ENCODE data around the gene TLK2. TPM values are rescaled to one million over a fixed set of nuclear protein-coding genes. Genes with fewer than 3 reads are reported as not detected.
"Not testable (repeated sequence)": the region's sequence is repeated elsewhere in the genome, so short reads cannot be mapped to it uniquely, and the experiment has no call there.

Gene TLK2
- total RNA-seq, 4 donors from 2014 or later, result 30.3 to 66.0 (median 38.7) TPM

DNA sequence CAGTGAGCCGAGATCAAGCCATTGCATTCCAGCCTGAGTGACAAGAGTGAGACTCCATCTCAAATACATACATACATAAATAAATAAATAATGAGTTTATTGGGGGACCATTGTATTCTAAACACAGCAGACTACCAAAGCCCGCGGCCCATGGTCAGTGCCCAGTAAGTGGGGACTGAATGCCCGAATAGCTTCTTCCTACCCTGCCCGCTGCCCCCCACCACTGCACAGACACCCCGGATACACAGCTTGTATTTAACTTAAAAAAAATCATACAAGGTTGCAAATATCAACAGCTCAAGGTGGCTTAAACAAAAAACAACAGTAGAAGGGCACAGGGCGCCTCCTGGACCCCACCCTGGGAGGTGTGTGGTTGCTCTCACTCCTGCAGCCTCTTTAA lies 22.6 kb upstream of the TLK2 start:
- Histone ChIP-seq H3K36me3 (peaks cover 0 to 6% (median 0%) of the 10 kb centered on the region in 3 donors), H3K9me3 (no peaks in the 10 kb centered on the region), H3K27me3 (no peaks in the 10 kb centered on the region), H3K27ac (no peak overlapping the region), H3K4me3 (no peak overlapping the region), H3K4me1 (no peaks in the 10 kb centered on the region)
- no peak for DNase-seq (ENCODE audit: low spot score in 2 of 2)
- WGBS, 2 donors, result 89 to 90% methylated on average over 7 of the region's 7 CpGs
- TF ChIP-seq EP300 (IDR thresholded peaks at IDR 0.05) (no peak), POLR2A (IDR thresholded peaks at IDR 0.05) (no peak)
- TF ChIP-seq, protein P1, sequence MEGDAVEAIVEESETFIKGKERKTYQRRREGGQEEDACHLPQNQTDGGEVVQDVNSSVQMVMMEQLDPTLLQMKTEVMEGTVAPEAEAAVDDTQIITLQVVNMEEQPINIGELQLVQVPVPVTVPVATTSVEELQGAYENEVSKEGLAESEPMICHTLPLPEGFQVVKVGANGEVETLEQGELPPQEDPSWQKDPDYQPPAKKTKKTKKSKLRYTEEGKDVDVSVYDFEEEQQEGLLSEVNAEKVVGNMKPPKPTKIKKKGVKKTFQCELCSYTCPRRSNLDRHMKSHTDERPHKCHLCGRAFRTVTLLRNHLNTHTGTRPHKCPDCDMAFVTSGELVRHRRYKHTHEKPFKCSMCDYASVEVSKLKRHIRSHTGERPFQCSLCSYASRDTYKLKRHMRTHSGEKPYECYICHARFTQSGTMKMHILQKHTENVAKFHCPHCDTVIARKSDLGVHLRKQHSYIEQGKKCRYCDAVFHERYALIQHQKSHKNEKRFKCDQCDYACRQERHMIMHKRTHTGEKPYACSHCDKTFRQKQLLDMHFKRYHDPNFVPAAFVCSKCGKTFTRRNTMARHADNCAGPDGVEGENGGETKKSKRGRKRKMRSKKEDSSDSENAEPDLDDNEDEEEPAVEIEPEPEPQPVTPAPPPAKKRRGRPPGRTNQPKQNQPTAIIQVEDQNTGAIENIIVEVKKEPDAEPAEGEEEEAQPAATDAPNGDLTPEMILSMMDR (IDR thresholded peaks at IDR 0.05), result no peak

DNA sequence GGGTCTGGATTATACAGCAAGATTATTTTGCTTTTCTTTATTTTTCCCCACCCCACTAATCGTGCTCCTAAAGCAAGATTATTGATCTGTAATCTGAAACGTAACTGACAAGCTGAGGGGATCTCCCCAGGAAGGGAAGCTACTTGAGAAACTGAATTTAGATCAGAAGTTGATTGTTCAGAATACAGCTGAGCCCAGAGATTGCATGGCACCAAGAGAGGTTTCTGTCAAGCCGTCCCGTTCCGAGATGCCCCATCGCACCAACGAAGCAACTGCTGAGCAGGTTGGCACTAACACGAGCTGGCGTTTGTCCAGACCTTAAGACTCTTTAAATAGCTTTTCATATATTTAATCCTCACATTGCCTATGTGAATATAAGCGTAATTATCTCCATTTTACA lies 20.1 kb upstream of the TLK2 start:
- WGBS, 2 donors, result 84 to 85% methylated on average over 10 of the region's 10 CpGs
- H3K4me1 ChIP-seq; H3K36me3 ChIP-seq; H3K27me3 ChIP-seq; H3K27ac ChIP-seq; H3K9me3 ChIP-seq; H3K4me3 ChIP-seq; DNase-seq (ENCODE audit: low spot score in 2 of 2): not testable (repeated sequence)

DNA sequence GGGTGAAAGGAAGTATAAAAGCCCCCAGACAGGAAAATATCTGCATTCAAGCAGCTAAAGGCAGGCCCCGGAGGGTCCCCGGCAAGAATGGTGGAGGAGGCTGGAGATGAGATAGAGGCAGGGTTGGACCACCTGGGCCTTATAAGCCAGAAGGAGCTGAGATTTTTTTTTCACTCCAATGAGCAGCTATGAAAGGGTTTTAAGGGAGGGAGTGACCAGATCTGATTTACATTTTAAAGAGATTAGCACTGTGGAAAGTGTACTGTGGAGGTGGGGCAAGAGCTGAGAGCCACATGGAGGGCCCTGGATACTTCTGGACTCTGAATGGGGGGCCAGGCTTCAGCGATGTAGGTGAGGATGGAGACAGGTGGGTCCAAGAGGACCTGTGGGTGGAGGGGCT lies 14.2 kb upstream of the TLK2 start:
- H3K27me3 ChIP-seq; H3K36me3 ChIP-seq; DNase-seq (ENCODE audit: low spot score in 2 of 2); H3K9me3 ChIP-seq; H3K27ac ChIP-seq; H3K4me3 ChIP-seq; H3K4me1 ChIP-seq: not testable (repeated sequence)
- 84 to 87% methylated on average over 3 of the region's 3 CpGs for WGBS, 2 donors

DNA sequence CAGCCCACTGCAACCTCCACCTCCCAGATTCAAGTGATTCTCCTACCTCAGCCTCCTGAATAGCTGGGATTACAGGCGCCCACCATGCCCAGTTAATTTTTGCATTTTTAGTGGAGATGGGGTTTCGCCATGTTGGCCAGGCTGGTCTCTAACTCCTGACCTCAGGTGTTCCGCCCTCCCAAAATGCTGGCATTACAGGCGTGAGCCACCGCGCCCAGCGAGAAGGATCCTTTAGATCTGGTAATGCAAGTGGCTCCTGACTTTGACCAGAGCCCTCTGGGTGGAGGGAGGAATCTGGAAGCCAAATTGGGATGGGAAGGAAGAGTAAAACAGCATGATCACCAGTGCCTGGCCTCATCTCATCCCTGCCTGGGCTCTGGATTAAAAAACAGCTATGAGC lies 13.4 kb upstream of the TLK2 start:
- H3K9me3 ChIP-seq; H3K27me3 ChIP-seq; H3K4me3 ChIP-seq; DNase-seq (ENCODE audit: low spot score in 2 of 2); H3K4me1 ChIP-seq; H3K27ac ChIP-seq; H3K36me3 ChIP-seq: not testable (repeated sequence)
- WGBS, 2 donors, result 96% methylated on average over 7 of the region's 7 CpGs

DNA sequence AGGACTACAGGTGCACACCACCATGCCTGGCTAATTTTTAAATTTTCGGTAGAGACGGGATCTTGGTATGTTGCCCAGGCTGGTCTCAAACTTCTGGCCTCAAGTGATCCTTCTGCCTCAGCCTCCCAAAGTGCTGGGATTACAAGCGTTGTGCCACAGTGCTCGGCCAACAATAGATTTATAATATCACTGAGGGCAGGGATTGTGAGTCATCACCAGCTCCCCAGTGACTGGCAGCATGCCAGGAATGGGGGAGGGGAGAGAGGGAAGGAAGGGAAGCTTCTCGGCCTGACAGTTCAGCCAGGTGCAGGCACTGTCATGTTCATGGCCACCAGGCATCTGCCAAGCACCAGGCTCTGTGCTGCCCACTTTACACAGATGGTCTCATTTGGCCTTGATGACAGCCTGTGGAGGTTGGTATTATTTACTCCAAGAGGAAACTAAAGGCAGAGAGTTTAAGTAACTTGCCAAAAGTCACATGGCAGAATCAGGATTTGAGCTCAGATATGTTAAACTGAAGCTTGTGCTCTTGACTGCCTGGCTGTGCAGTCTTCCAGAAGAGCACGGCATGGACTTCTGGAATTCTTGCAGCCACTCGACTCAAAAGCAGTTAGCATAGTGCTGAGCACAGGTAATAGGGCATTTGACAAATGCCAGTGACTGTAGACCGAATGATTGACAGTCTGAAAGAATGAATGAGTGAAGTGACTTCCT lies 7.8 kb upstream of the TLK2 start:
- H3K4me3 ChIP-seq, H3K4me1 ChIP-seq, H3K27me3 ChIP-seq, H3K9me3 ChIP-seq, H3K36me3 ChIP-seq: not testable (repeated sequence)
- DNase-seq (ENCODE audit: low spot score in 2 of 2), result peak in 1 of 2 donors; percentile 51
- TF ChIP-seq EP300 (IDR thresholded peaks at IDR 0.05), result peak in 1 of 2 donors; percentile 16
- peak overlapping the region in 1 of 4 donors; percentile 46 for H3K27ac ChIP-seq
- WGBS, 2 donors, result 32% methylated on average over 6 of the region's 8 CpGs

DNA sequence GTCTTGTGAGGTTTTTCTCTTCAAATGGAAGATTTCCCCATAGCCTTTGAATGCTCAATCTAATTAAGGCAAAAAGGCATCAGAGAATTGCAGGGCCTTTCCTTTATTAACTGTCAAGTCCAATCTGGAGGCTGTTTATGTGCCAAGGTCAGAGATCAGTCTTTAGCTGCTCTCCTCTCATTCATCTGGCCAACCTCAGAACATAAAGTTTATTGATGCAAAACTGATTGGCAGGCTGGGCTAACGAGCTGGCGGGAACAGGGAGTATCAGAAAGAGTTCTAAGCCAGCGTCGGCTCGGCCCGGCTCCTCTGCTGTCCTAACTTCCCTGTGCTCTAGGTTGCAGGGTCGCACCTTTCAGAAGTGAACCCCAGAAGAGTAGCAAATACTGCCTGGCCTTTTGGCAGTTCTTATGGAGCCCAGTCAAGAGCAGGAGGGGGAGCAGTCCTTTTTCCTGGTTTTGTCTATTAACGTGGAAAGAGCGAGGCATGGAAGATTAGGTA lies 7.2 kb upstream of the TLK2 start:
- H3K9me3 ChIP-seq; H3K4me1 ChIP-seq; H3K27me3 ChIP-seq; H3K4me3 ChIP-seq; H3K36me3 ChIP-seq; DNase-seq (ENCODE audit: low spot score in 2 of 2): not testable (repeated sequence)
- 46 to 47% methylated on average over 9 of the region's 9 CpGs for WGBS, 2 donors
- H3K27ac ChIP-seq, result peak overlapping the region in 1 of 4 donors; percentile 40

DNA sequence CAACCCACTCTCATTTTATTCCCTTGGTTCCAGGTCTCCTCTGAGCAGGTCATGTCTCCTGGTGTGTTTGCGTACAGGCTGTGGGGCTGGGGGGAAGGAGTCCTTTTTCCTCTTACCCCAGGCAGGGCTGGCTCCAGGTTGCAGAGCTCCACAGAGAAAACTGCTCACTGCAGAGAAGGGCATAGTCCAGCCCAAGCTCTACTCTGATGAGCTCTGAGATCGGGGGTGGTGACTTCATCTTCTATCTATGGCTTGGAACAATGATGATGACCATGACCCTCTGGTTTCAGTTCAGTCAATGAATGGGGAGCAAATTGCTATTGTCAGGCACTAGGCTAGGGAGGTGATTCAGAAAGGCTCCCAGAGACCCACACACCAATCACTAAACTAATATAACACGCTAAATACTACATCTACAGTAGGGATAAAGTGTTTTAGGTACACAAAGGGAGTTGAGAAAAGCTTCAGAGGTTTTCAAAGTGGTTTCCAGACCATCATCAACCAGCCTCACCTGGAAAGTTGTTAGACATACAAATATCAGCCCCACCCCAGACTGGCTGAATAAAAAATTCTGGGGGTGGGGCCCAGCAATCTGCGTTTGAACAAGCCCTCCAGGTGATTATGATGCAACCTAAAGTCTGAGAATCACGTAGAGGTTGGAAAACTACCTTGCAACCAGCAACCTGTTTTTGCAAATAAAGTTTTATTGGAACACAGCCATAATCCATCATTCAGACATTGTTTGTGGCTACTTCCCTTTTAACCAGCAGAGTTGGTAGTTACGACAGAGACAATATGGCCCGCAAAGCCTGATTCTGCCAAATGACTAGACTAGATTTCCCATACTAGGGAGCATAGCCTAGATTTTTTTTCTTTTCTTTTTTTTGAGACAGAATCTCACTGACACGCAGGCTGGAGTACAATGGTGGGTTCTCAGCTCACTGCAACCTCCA lies 5.3 kb upstream of the TLK2 start:
- H3K27me3 ChIP-seq; H3K36me3 ChIP-seq; DNase-seq (ENCODE audit: low spot score in 2 of 2); H3K27ac ChIP-seq; H3K4me3 ChIP-seq; H3K9me3 ChIP-seq: not testable (repeated sequence)
- 83 to 85% methylated on average over 8 of the region's 8 CpGs for WGBS, 2 donors
- H3K4me1 ChIP-seq, result peaks cover 0 to 17% (median 5%) of the 10 kb centered on the region in 4 donors

DNA sequence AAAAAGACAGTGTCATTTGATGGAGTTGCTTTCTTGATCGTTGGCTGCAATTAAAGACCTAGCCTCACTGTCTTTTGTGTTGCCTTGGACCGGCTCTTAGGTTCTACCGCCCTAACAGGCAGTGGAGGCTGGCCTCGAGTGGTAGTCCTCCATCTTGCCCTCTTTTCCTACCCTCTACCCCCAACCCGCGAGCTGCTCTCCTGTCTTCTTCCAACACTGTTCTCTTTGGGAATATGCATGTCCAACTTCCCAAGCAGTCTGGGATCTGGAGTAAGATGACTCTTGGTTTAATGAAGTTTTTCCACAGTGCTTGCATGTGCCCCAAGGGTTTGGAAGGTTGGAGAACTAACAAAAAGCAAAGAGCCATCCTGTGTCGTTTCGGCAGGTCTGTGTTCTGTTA lies 1.5 kb upstream of the TLK2 start:
- H3K4me1 ChIP-seq, result peaks cover 4 to 28% (median 15%) of the 10 kb centered on the region in 4 donors
- 86 to 90% methylated on average over 8 of the region's 8 CpGs for WGBS, 2 donors
- not testable (repeated sequence) for H3K36me3 ChIP-seq; H3K27me3 ChIP-seq; DNase-seq (ENCODE audit: low spot score in 2 of 2); H3K9me3 ChIP-seq
- peak overlapping the region in 2 of 4 donors; percentile 62 to 87 for H3K4me3 ChIP-seq
- peak overlapping the region in 3 of 4 donors; percentile 94 to 96 (median 95) for H3K27ac ChIP-seq

DNA sequence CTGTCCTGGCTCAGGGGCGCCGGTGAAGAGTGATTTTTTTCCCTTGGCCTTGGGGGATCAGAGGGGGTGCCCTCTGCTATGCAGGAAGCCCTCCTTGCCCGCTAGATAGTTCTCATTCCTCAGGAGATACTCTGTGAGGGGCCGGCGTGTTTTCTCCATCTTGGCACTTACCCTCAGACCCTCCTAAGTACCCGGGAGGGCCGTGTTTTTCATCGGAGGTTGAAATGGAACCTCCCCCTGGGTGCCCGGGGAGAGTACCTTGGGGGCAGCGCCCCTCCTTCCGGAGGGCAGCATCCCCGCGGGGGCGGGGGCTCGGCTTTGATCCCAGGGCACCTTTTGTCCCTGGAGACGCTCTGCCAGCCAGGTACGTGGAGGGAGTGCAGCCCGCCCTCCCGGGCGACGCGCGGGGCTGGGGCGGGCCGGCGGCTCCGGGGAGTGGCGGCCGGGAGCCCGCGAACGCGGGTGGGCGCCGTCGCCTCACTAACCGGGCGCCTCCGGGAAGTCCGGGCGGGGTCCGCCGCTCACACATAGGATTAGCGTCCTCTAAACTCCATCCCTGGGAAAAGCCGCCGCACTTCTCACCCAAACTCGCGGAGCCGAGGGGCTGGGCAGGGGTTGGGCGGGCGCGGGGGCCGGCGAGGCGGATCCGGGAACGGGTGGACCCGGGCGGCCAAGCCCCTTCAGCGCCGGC lies 762 bp upstream of the TLK2 start:
- peak in 1 of 2 donors; percentile 24 for DNase-seq (ENCODE audit: low spot score in 2 of 2)
- WGBS, 2 donors, result 2 to 3% methylated on average over 9 to 54 of the region's 61 CpGs
- H3K4me1 ChIP-seq, result peaks cover 4 to 35% (median 16%) of the 10 kb centered on the region in 4 donors
- peak overlapping the region; percentile 62 to 87 (median 78) for H3K4me3 ChIP-seq
- peak overlapping the region; percentile 94 to 97 (median 96) for H3K27ac ChIP-seq
- H3K9me3 ChIP-seq, H3K27me3 ChIP-seq: not testable (repeated sequence)
- H3K36me3 ChIP-seq, result peaks cover 0 to 12% (median 0%) of the 10 kb centered on the region in 3 donors
